Lung (tissue), 10 donors: ENCODE measurements around the gene SHMT1. TPM values are rescaled to one million over a fixed set of nuclear protein-coding genes. Genes with fewer than 3 reads are reported as not detected.
"Not testable (repeated sequence)": the region's sequence is repeated elsewhere in the genome, so short reads cannot be mapped to it uniquely, and the experiment has no call there.

Source experiments
- ATAC-seq: fragments of 200-7000 bp; cut with Tn5 transposase; one replicate; pipeline ENCODE4 v1.9.1; 2020; ENCODE audit warnings: moderate number of reproducible peaks; ENCODE audit not compliant: insufficient read depth, low FRiP score
- DNase-seq, 3 donors: peaks; one replicate each; pipeline ENCODE4 v3.0.0-alpha.2; 2013 to 2017
- H3K27ac ChIP-seq, 2 donors: one replicate each; pipeline ENCODE4 v1.5.1; 2013; ENCODE audit warnings: mild to moderate bottlenecking in 2 of 2, moderate library complexity in 2 of 2, control low read depth in 1 of 2, inconsistent platforms in 1 of 2, low read depth in 1 of 2, low read length in 1 of 2
- H3K27me3 ChIP-seq, 3 donors: one replicate each; pipeline ENCODE4 v1.5.1; 2013; ENCODE audit warnings: low read length in 2 of 3; ENCODE audit not compliant: control insufficient read depth in 3 of 3, insufficient read depth in 3 of 3
- H3K36me3 ChIP-seq, 4 donors: one replicate each; pipeline ENCODE4 v1.5.1; 2013; ENCODE audit warnings: low read length in 4 of 4, mild to moderate bottlenecking in 1 of 4, moderate library complexity in 1 of 4; ENCODE audit not compliant: control insufficient read depth in 4 of 4, insufficient read depth in 4 of 4
- H3K4me1 ChIP-seq, 5 donors: one replicate each; pipeline ENCODE4 v1.5.1; 2013; ENCODE audit warnings: low read length in 5 of 5, mild to moderate bottlenecking in 2 of 5, moderate library complexity in 1 of 5; ENCODE audit not compliant: control insufficient read depth in 5 of 5, insufficient read depth in 5 of 5
- H3K4me3 ChIP-seq: one replicate; pipeline ENCODE4 v1.5.1; 2013; ENCODE audit warnings: mild to moderate bottlenecking, control low read depth, moderate library complexity
- H3K9ac ChIP-seq, 2 donors: one replicate each; pipeline ENCODE4 v1.5.1; 2013; ENCODE audit warnings: low read length in 2 of 2, control low read depth in 1 of 2; ENCODE audit not compliant: insufficient read depth in 1 of 2
- H3K9me3 ChIP-seq, 4 donors: one replicate each; pipeline ENCODE4 v1.5.1; 2013; ENCODE audit warnings: low read length in 3 of 4, mild to moderate bottlenecking in 1 of 4, moderate library complexity in 1 of 4; ENCODE audit not compliant: control insufficient read depth in 4 of 4, insufficient read depth in 3 of 4
- whole genome bisulfite sequencing, 2 donors: extraction: QIAGEN DNeasy Blood & Tissue Kit; methylation state at CpG; one replicate each; pipeline ENCODE4 v1.1.7; 2013; 5-methylcytosine and 5-hydroxymethylcytosine counted together
- polyA plus RNA-seq, 2 donors: library from polyadenylated mRNA; stranded (reverse); fragments of 200-250 nt; gene quantifications; one replicate each; pipeline ENCODE4 v1.2.1, GENCODE V29; 2013
- total RNA-seq, 2 donors: library from RNA; depleted of rRNA in 1 of 2; stranded (reverse); fragments of >200 nt in 1 of 2; gene quantifications; one replicate each; pipeline ENCODE4 v1.2.1, GENCODE V29; 2014 to 2021
- donor health status: Bipolar disorder and iron deficiency.
- donor health status: healthy.
- donor health status: DM: yes; HTN: yes; CAD: no.

The SHMT1 gene
- total and polyA plus RNA-seq, 4 donors = 14.2 to 42.3 (median 25.3) TPM

GRCh38 chr17:18403166-18403565, 39.8 kb upstream of the SHMT1 start:
- 8 to 12% methylated on average over 4 of the region's 5 CpGs for WGBS, 2 donors
- not testable (repeated sequence) for H3K27ac ChIP-seq, H3K36me3 ChIP-seq, H3K9me3 ChIP-seq, ATAC-seq, H3K4me3 ChIP-seq, H3K27me3 ChIP-seq, H3K4me1 ChIP-seq, H3K9ac ChIP-seq
- DNase-seq = peak in 2 of 3 donors; percentile 44 to 79

DNA sequence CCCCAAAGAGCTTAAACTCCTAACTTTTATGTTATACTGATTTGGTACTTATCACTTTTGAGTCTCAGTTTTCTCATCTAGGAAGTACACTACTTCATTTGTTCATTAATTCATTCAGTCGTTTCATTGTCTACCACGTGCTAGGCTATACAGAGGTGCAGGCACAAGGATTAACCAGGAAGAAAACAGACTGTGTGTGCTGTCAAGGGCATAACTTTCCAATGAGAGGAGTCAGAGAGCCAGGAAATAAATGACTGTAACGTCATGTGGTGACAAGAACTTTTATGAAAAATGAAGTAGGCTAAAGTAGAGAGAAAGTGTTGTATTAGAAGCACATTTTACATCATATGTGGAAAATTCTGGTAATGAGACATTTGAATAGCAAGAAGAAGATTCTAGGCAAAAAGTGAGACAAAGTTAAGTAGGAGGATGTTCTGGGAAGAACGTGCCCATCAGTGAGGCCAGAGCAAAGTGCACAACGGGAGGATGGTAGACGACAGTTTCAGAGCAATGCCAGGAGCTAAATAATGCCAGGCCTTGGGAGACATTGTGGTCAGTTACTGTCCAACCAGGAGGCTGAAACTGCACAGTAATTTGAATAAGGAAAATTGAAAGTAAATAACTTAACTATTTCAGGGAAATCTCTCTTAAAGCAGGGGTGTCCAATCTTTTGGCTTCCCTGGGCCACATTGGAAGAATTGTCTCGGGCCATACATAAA, 38.7 kb upstream of the SHMT1 start:
- H3K36me3 ChIP-seq, H3K9ac ChIP-seq, H3K4me1 ChIP-seq, H3K27me3 ChIP-seq, H3K4me3 ChIP-seq, ATAC-seq, H3K27ac ChIP-seq, H3K9me3 ChIP-seq, DNase-seq: not testable (repeated sequence)
- 60 to 70% methylated on average over 5 to 7 of the region's 7 CpGs for WGBS, 2 donors

GRCh38 chr17:18388728-18389127, 25.4 kb upstream of the SHMT1 start:
- H3K36me3 ChIP-seq, H3K4me3 ChIP-seq, H3K9me3 ChIP-seq, H3K27ac ChIP-seq, H3K4me1 ChIP-seq, DNase-seq, H3K9ac ChIP-seq, ATAC-seq, H3K27me3 ChIP-seq: not testable (repeated sequence)
- WGBS, 2 donors = 46 to 54% methylated on average over 3 of the region's 10 CpGs

- H3K36me3 ChIP-seq, H3K9ac ChIP-seq, H3K4me3 ChIP-seq, ATAC-seq, H3K27ac ChIP-seq, H3K4me1 ChIP-seq, DNase-seq, H3K9me3 ChIP-seq, H3K27me3 ChIP-seq: not testable (repeated sequence)
- 81 to 84% methylated on average over 4 of the region's 4 CpGs for WGBS, 2 donors
Measured at GRCh38 chr17:18388266-18388665, 24.9 kb upstream of the SHMT1 start.

DNA sequence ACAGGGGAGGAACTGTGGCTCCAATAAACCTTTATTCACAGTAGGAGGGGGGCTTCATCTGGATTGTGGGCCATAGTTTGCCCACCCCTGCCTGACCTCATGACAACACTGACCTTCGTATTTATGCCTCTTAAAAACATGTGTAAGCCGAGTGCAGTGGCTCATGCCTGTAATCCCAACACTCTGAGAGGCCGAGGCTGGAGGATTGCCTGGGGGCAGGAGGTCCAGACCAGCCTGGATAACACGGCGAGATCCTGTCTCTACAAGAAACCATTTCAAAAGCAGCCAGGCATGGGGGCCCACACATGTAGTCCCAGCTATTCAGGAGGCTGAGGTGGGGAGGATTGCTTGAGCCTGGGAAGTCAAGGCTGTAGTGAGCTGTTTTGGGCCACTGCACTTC, 24.2 kb upstream of the SHMT1 start:
- H3K9ac ChIP-seq, H3K9me3 ChIP-seq, H3K36me3 ChIP-seq, H3K4me3 ChIP-seq, ATAC-seq, DNase-seq, H3K27ac ChIP-seq, H3K27me3 ChIP-seq, H3K4me1 ChIP-seq: not testable (repeated sequence)
- 83 to 98% methylated on average over 5 of the region's 5 CpGs for WGBS, 2 donors

GRCh38 chr17:18384271-18384670, 20.9 kb upstream of the SHMT1 start:
- 79 to 84% methylated on average over 7 of the region's 7 CpGs for WGBS, 2 donors
- H3K9me3 ChIP-seq, H3K4me3 ChIP-seq, ATAC-seq, H3K36me3 ChIP-seq, H3K4me1 ChIP-seq, DNase-seq, H3K27me3 ChIP-seq, H3K27ac ChIP-seq, H3K9ac ChIP-seq: not testable (repeated sequence)

GRCh38 chr17:18383079-18383481, 19.7 kb upstream of the SHMT1 start:
- not testable (repeated sequence) for H3K36me3 ChIP-seq, H3K4me3 ChIP-seq, H3K4me1 ChIP-seq, H3K9ac ChIP-seq, H3K27ac ChIP-seq, ATAC-seq, H3K27me3 ChIP-seq, H3K9me3 ChIP-seq
- DNase-seq = peak in 1 of 3 donors; percentile 17
- 30 to 35% methylated on average over 31 to 36 of the region's 36 CpGs for WGBS, 2 donors
